Coronary artery (tissue), 2 donors: ENCODE results near the gene CELF5.

Experiments used
- DNase-seq: peaks from one replicate; pipeline ENCODE4 v3.0.0-alpha.2; 2017; ENCODE audit warnings: low spot score
- H3K27ac ChIP-seq, 2 donors: fragments of 200-600 bp; sonication (generic); one replicate each; pipeline ENCODE4 v1.5.1; 2016 to 2019
- H3K4me3 ChIP-seq: fragments of 200-600 bp; sonication (generic); 2 replicates; pipeline ENCODE4 v1.5.1; 2016; ENCODE audit warnings: mild to moderate bottlenecking, moderate library complexity
- TF ChIP-seq, protein P1 (sequence below): fragments of 200-600 bp; sonication (generic); IDR thresholded peaks from one replicate; pipeline ENCODE4 v1.5.1; 2019; ENCODE audit warnings: antibody characterized with exemption

The CELF5 gene

DNA sequence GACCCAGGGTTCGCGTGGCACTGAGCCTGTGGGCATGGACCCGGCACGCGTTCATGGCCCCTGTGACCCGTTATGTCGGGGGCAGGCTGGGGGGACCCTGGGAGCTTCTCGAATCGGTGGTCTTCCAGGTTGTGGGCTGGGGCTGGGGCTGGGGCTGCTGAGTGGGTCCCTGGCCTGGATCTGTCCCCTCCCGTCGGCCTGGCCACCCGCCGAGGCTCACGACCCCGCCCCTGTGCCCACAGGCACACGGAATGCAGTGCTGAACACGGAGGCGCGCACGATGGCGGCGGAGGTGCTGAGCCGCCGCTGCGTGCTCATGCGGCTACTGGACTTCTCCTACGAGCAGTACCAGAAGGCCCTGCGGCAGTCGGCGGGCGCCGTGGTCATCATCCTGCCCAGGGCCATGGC is 32.2 kb upstream of the CELF5 start:
- no peak overlapping the region for H3K4me3 ChIP-seq
- DNase-seq = no peak
- TF ChIP-seq, protein P1, sequence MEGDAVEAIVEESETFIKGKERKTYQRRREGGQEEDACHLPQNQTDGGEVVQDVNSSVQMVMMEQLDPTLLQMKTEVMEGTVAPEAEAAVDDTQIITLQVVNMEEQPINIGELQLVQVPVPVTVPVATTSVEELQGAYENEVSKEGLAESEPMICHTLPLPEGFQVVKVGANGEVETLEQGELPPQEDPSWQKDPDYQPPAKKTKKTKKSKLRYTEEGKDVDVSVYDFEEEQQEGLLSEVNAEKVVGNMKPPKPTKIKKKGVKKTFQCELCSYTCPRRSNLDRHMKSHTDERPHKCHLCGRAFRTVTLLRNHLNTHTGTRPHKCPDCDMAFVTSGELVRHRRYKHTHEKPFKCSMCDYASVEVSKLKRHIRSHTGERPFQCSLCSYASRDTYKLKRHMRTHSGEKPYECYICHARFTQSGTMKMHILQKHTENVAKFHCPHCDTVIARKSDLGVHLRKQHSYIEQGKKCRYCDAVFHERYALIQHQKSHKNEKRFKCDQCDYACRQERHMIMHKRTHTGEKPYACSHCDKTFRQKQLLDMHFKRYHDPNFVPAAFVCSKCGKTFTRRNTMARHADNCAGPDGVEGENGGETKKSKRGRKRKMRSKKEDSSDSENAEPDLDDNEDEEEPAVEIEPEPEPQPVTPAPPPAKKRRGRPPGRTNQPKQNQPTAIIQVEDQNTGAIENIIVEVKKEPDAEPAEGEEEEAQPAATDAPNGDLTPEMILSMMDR = no peak
- H3K27ac ChIP-seq = no peak overlapping the region

DNA sequence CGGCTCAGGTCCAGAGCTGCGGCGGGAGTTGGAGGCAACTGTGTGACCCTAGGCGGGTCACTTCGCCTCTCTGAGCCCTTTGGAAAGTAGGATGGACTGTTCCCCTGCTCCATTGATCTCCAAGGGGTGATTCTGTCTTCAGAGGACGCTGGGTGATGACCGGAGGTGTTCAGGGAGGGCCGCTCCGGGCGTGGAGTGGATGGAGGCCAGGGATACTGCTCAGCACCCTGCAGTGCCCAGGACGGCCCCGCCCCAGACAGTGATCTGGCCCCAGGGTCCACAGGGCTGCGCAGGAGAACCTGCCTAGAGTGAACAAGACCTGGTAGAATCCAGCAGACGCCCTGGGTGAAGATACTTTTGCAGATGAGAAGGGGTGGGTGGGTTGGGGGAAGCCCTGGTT is 31.8 kb upstream of the CELF5 start:
- H3K27ac ChIP-seq = no peak overlapping the region
- TF ChIP-seq, protein P1 = no peak
- no peak for DNase-seq

DNA sequence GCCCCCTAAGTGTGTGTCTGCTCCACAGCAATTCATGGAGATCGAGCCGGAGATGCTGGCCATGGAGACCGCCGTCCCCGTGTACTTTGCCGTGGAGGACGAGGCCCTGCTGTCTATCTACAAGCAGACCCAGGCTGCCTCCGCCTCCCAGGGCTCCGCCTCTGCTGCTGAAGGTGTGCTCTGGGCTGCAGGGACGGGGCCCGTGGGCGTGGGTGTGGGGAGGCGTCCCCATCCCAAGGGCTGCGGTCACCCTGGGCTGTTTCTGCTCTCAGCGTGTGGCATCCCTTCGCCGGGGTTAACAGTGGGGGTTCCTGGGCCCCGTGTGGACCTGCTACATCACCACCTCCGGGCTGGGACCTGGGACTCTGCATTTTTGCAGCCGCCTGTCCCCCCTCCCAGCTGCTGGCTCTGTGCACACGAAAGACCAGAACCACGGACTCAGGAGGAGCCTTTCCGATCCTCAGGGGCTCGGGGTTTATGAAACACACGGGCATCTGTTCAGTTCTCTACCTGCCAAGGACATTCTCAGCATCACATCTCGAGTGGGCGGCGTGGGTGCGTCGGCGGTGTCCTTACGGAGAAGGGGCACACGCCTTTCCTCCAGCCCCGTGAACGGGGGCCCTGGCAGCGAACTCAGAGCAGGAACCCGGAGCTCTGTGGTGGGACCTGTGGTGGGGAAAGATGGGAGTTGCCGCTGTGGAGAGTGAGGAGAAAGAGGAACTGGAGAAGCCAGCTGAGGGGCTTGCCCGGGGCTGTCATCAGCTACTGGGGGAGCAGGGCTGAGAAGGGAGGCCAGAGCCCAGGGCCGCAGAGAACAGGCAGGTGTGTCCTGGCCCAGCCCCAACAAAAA is 31.0 kb upstream of the CELF5 start:
- DNase-seq = no peak
- TF ChIP-seq, protein P1 = no peak
- no peak overlapping the region for H3K4me3 ChIP-seq

More for the DNA sequence above, 31.8 kb upstream of the CELF5 start:
- H3K4me3 ChIP-seq = no peak overlapping the region

DNA sequence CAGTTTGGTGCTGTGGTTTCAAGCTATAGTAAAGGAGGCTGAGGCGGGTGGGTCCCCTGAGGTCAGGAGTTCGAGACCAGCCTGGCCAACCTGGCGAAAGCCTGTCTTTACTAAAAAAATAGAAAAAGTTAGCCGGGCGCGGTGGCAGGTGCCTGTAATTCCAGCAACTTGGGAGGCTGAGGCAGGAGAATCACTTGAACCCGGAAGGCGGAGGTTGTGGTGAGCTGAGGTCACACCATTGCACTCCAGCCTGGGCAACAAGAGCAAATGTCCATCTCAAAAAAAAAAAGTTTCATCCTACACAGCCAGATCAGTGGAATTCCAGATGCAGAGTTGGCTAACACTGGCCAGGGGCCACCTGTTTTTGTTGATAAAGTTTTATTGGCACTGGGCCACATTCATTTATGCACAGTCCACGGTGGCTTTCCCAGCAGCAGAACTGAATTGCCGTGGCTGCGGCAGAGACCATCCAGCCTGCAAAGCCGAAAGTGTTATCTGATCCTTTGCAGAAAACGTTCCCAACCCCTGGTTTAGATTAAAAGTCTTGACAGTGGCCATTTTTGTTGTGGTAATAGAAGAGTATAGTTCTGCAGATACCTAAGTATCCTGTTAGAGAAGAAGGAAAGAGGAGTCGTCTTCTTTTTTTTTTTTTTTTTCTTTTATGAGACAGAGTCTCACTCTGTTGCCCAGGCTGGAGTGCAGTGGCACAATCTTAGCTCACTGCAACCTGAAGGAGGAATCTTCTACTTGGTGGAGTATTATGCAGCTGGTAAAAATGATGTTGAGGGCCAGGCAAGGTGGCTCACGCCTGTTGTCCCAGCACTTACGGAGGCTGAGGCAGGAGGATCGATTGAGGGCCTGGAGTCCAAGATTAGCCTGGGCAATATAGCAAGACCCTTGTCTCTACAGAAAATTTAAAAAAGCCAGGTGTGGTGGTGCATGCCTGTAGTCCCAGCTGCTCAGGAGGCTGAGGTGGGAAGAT is 30.1 kb upstream of the CELF5 start:
- Histone ChIP-seq H3K27ac (no peak overlapping the region), H3K4me3 (no peak overlapping the region)
- no peak for DNase-seq
- TF ChIP-seq, protein P1 = no peak

More for the DNA sequence above, 31.0 kb upstream of the CELF5 start:
- H3K27ac ChIP-seq = no peak overlapping the region

DNA sequence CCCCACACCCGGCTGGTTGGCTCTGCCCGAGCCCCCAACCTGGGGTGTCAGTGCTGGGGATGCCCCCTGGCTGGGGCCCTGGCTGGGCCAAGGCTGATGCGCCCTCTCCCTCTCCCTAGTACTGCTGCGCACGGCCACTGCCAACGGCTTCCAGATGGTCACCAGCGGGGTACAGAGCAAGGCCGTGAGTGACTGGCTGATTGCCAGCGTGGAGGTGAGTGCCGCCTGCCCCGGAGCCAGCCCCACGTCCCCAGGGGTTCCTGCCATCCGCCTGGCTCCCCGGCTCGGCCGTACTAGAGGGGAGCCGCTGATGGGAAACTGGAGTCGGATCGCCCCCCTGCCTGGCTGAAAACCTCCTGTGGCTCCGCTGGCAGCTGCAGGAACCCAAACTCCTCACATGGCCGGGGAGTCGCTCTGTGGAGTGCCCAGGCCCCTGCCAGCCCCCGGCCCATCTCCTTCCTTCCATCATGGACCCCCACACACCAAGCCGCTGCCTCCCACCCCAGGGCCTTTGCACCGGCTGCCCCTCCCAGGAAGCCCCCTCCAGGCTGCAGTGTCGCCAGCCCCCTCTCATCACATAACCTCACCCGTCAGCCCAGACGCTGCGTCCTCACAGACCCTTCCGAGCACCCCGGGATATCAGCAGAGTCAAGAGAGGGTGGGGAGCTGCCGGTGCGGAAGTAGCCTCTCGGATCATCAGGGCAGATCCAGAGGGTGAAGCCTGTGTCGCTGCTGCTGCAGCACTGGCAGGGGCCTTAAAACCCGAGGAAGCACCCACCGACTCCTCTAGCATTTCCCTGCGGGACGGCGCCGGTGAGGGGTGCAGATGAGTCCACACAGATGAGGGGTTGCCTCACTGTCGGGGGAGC is 28.2 kb upstream of the CELF5 start:
- no peak for DNase-seq
- TF ChIP-seq, protein P1 = no peak
- Histone ChIP-seq H3K4me3 (no peak overlapping the region), H3K27ac (no peak overlapping the region)

DNA sequence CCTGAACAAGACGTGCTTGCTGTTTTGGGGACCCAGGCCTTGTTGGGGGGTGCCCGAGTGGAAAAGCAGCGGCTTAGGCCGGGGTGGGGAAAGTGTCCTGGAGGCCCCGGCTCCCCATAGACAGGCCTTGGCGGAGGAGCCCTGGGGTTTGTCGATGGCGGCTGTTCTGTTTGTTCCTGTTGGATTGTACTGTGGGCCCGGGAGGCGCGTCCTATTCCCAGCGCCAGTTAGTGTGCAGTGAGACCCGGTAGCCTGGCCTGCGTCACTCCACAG is 27.6 kb upstream of the CELF5 start:
- no peak overlapping the region for H3K4me3 ChIP-seq
- no peak for DNase-seq
- H3K27ac ChIP-seq = no peak overlapping the region
- TF ChIP-seq, protein P1 = no peak
